Stimulated activated CD8-positive, alpha-beta memory T cell treated with anti-CD3 and anti-CD28 coated beads, Interleukin-12 subunit alpha, Interleukin-12 subunit beta, amount 100 ng/mL, for 24 hours (primary cell): ENCODE measurements around the gene IMPG2.

Experiments used
- DNase-seq: peaks from one replicate; pipeline ENCODE4 v3.0.0-alpha.2; 2020; ENCODE audit errors: extremely low read depth

Gene IMPG2

GRCh38 chr3:101273608-101274007 is 46.8 kb downstream of the IMPG2 start:
- no peak for DNase-seq

- DNase-seq, result no peak
Observed at GRCh38 chr3:101273156-101273555, 47.2 kb downstream of the IMPG2 start.

GRCh38 chr3:101271728-101272127 is 48.6 kb downstream of the IMPG2 start:
- DNase-seq, result no peak

GRCh38 chr3:101270149-101270548 is 50.2 kb downstream of the IMPG2 start:
- no peak for DNase-seq

- DNase-seq, result no peak
Observed at GRCh38 chr3:101268971-101269671, 51.3 kb downstream of the IMPG2 start.

- DNase-seq, result no peak
Observed at GRCh38 chr3:101268141-101268540, 52.2 kb downstream of the IMPG2 start.

GRCh38 chr3:101266566-101266965 is 53.8 kb downstream of the IMPG2 start:
- DNase-seq, result no peak

GRCh38 chr3:101266071-101266470 is 54.3 kb downstream of the IMPG2 start:
- no peak for DNase-seq

- DNase-seq, result no peak
Observed at GRCh38 chr3:101262393-101263240, 57.8 kb downstream of the IMPG2 start.

- no peak for DNase-seq
Observed at GRCh38 chr3:101261506-101261905, 58.9 kb downstream of the IMPG2 start.

GRCh38 chr3:101259485-101260341 is 60.7 kb downstream of the IMPG2 start:
- no peak for DNase-seq

- DNase-seq, result no peak
Observed at GRCh38 chr3:101256511-101256910, 63.9 kb downstream of the IMPG2 start.

- no peak for DNase-seq
Observed at GRCh38 chr3:101255441-101255840, 64.9 kb downstream of the IMPG2 start.

GRCh38 chr3:101253396-101253795 is 67.0 kb downstream of the IMPG2 start:
- no peak for DNase-seq

- no peak for DNase-seq
Observed at GRCh38 chr3:101252945-101253344, 67.4 kb downstream of the IMPG2 start.

- no peak for DNase-seq
Observed at GRCh38 chr3:101252307-101252706, 68.1 kb downstream of the IMPG2 start.

GRCh38 chr3:101251441-101251840 is 68.9 kb downstream of the IMPG2 start:
- no peak for DNase-seq

- no peak for DNase-seq
Observed at GRCh38 chr3:101249522-101249921, 70.9 kb downstream of the IMPG2 start.

- DNase-seq, result no peak
Observed at GRCh38 chr3:101248736-101249135, 71.6 kb downstream of the IMPG2 start.

GRCh38 chr3:101244212-101244575 is 76.2 kb downstream of the IMPG2 start:
- DNase-seq, result no peak

- no peak for DNase-seq
Observed at GRCh38 chr3:101243285-101244211, 76.8 kb downstream of the IMPG2 start.
